K562 (cell line): ENCODE measurements around the gene MECP2.
"Not testable (repeated sequence)": the region's sequence is repeated elsewhere in the genome, so short reads cannot be mapped to it uniquely, and the experiment has no call there.

Experiments used
- ILK ChIP-seq: fragments of 450-650 bp; IDR thresholded peaks from 2 replicates; pipeline ENCODE4 v1.6.1; 2016; ENCODE audit warnings: missing genetic modification characterization, low read depth, mild to moderate bottlenecking, missing compliant biosample characterization, moderate library complexity, borderline replicate concordance
- TF ChIP-seq, protein P1 (sequence below): sonication (generic); formaldehyde crosslinking; IDR thresholded peaks from 2 replicates; pipeline ENCODE4 v1.8.0; 2022; ENCODE audit warnings: missing genetic modification reagents, mild to moderate bottlenecking, borderline replicate concordance

DNA sequence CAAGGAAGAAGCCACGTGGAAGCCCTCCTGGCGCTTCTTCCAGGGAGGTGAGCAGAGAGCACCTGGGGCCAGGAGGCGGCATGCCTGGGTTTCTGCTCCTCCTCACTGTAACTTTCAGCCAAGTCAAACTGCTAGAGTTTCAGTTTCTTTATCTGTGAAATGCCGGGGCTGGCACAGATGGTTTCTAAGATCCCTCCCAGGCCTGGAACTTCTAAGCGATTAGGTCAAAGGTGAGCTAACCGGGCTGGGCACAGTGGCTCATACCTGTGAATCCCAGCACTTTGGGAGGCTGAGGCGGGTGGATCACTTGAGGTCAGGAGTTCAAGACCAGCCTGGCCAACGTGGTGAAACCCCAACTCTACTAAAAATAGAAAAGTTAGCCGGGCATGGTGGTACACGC is 117.1 kb downstream of the MECP2 start:
- not testable (repeated sequence) for TF ChIP-seq ILK (tag)
- TF ChIP-seq, protein P1, sequence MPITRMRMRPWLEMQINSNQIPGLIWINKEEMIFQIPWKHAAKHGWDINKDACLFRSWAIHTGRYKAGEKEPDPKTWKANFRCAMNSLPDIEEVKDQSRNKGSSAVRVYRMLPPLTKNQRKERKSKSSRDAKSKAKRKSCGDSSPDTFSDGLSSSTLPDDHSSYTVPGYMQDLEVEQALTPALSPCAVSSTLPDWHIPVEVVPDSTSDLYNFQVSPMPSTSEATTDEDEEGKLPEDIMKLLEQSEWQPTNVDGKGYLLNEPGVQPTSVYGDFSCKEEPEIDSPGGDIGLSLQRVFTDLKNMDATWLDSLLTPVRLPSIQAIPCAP (CRISPR knock-in tag) = not testable (repeated sequence)
